H1 (cell line): ENCODE data around the gene PATJ. TPM values are rescaled to one million over a fixed set of nuclear protein-coding genes. Genes with fewer than 3 reads are reported as not detected.

Experiments
- CTCF ChIA-PET: fragments of 300-600 bp; sonication (Branson Sonifier 250); formaldehyde crosslinking; loops from one replicate; lab custom pipeline; 2021; ENCODE audit not compliant: partially characterized antibody; lab: Charles Lee
- POLR2A ChIA-PET: fragments of 300-600 bp; sonication (Branson Sonifier 250); formaldehyde crosslinking; loops from one replicate; lab custom pipeline; 2021; ENCODE audit warnings: inconsistent platforms; ENCODE audit not compliant: partially characterized antibody; lab: Charles Lee
- DNase-seq, 2 experiments: peaks; one replicate each; pipeline versions ENCODE4 v3.0.0 to v3.0.0-alpha.2; 2010 to 2022; ENCODE audit warnings: low spot score in 2 of 2, low read depth in 1 of 2, mixed read lengths in 1 of 2
- FAIRE-seq: peaks from 2 replicates; lab custom pipeline; 2011; peaks lifted over from hg19 to GRCh38; lab: Jason Lieb, UNC
- H2AFZ ChIP-seq: 2 replicates; pipeline ENCODE4 v1.8.1; 2012; ENCODE audit warnings: low read length, inconsistent platforms
- H2AK5ac ChIP-seq: 2 replicates; pipeline ENCODE4 v1.6.1; 2013; ENCODE audit warnings: low read depth, low read length
- H2BK120ac ChIP-seq: replicated peaks from 2 replicates; pipeline ENCODE3; 2013; ENCODE audit warnings: low read depth, low read length, inconsistent platforms
- H2BK12ac ChIP-seq: 2 replicates; pipeline ENCODE4 v1.6.1; 2013; ENCODE audit warnings: low read depth, low read length
- H2BK15ac ChIP-seq: 2 replicates; pipeline ENCODE4 v1.6.1; 2013; ENCODE audit warnings: low read length
- H2BK20ac ChIP-seq: 2 replicates; pipeline ENCODE4 v1.6.1; 2013; ENCODE audit warnings: low read length
- H2BK5ac ChIP-seq: 2 replicates; pipeline ENCODE4 v1.6.1; 2013; ENCODE audit warnings: low read depth, low read length
- H3K14ac ChIP-seq: 2 replicates; pipeline ENCODE4 v1.6.1; 2013; ENCODE audit warnings: inconsistent platforms; ENCODE audit not compliant: insufficient read length
- H3K18ac ChIP-seq: 2 replicates; pipeline ENCODE4 v1.6.1; 2013; ENCODE audit warnings: low read length; ENCODE audit errors: extremely low read depth
- H3K23ac ChIP-seq: 2 replicates; pipeline ENCODE4 v1.6.1; 2013; ENCODE audit warnings: inconsistent platforms; ENCODE audit not compliant: insufficient read length
- H3K23me2 ChIP-seq: 2 replicates; pipeline ENCODE4 v1.6.1; 2013; ENCODE audit warnings: low read depth, low read length
- H3K27ac ChIP-seq: 2 replicates; pipeline ENCODE4 v1.6.1; 2011; ENCODE audit warnings: low read depth, low read length, inconsistent platforms
- H3K27me3 ChIP-seq, 4 experiments: replicated peaks in 1 of 4; 1 replicate in 1 of 4; 2 replicates in 3 of 4; pipeline versions ENCODE4 v1.6.1 to v1.8.1; 2011 to 2013; ENCODE audit warnings: low read length in 3 of 4, mild to moderate bottlenecking in 3 of 4, inconsistent platforms in 2 of 4, mixed read lengths in 2 of 4, moderate library complexity in 1 of 4; ENCODE audit not compliant: control insufficient read depth in 3 of 4, insufficient read depth in 3 of 4; ENCODE audit errors: extremely low read depth in 1 of 4
- H3K36me3 ChIP-seq, 4 experiments: 2 replicates each; pipeline versions ENCODE4 v1.6.1 to v1.8.1; 2011 to 2013; ENCODE audit warnings: mild to moderate bottlenecking in 4 of 4, low read length in 3 of 4, moderate library complexity in 2 of 4, control low read depth in 1 of 4, inconsistent platforms in 1 of 4; ENCODE audit not compliant: insufficient read depth in 4 of 4, control insufficient read depth in 2 of 4
- H3K4ac ChIP-seq: replicated peaks from 2 replicates; pipeline ENCODE3; 2013; ENCODE audit warnings: low read length, low read depth, mixed read lengths, inconsistent platforms; ENCODE audit not compliant: insufficient read length
- H3K4me1 ChIP-seq, 4 experiments: replicated peaks in 1 of 4; 1 replicate in 1 of 4; 2 replicates in 3 of 4; pipeline versions ENCODE4 v1.6.1 to v1.8.1; 2011 to 2013; ENCODE audit warnings: low read length in 3 of 4, inconsistent platforms in 2 of 4, mixed read lengths in 1 of 4; ENCODE audit not compliant: insufficient read depth in 4 of 4, control insufficient read depth in 3 of 4
- H3K4me2 ChIP-seq, 2 experiments: 2 replicates each; pipeline versions ENCODE4 v1.6.1 to v1.8.1; 2011 to 2013; ENCODE audit warnings: low read depth in 2 of 2, low read length in 2 of 2, control low read depth in 1 of 2, inconsistent platforms in 1 of 2, mild to moderate bottlenecking in 1 of 2; ENCODE audit not compliant: insufficient read depth in 1 of 2
- H3K4me3 ChIP-seq, 4 experiments: fragments of 200-600, 300-600 bp in 1 of 4; sonication (generic), shearing (Covaris generic), sonication (Bioruptor Twin) in 1 of 4; 2 replicates each; pipeline versions ENCODE4 v1.5.1 to v1.8.1; 2011 to 2016; ENCODE audit warnings: low read length in 4 of 4, low read depth in 3 of 4, control low read depth in 2 of 4, inconsistent platforms in 2 of 4, mild to moderate bottlenecking in 2 of 4, mixed read lengths in 1 of 4, moderate library complexity in 1 of 4; ENCODE audit not compliant: insufficient read depth in 2 of 4; ENCODE audit errors: extremely low read depth in 1 of 4
- H3K56ac ChIP-seq: replicated peaks from 2 replicates; pipeline ENCODE3; 2013; ENCODE audit warnings: low read depth, mild to moderate bottlenecking, mixed read lengths, low read length, inconsistent platforms; ENCODE audit not compliant: insufficient read length
- H3K79me1 ChIP-seq: 2 replicates; pipeline ENCODE4 v1.6.1; 2013; ENCODE audit warnings: low read depth, low read length, control low read depth
- H3K79me2 ChIP-seq, 2 experiments: 2 replicates each; pipeline versions ENCODE4 v1.6.1 to v1.8.1; 2012 to 2013; ENCODE audit warnings: low read length in 2 of 2, mild to moderate bottlenecking in 2 of 2, inconsistent platforms in 1 of 2; ENCODE audit not compliant: insufficient read depth in 2 of 2, control insufficient read depth in 1 of 2
- H3K9ac ChIP-seq, 4 experiments: replicated peaks in 1 of 4; 1 replicate in 1 of 4; 2 replicates in 3 of 4; pipeline versions ENCODE4 v1.6.1 to v1.8.1; 2011 to 2013; ENCODE audit warnings: low read depth in 3 of 4, low read length in 3 of 4, control low read depth in 2 of 4, mild to moderate bottlenecking in 2 of 4, moderate library complexity in 2 of 4, inconsistent platforms in 1 of 4; ENCODE audit errors: extremely low read depth in 1 of 4
- H3K9me3 ChIP-seq, 2 experiments: 2 replicates each; pipeline versions ENCODE4 v1.6.1 to v1.8.1; 2012 to 2013; ENCODE audit warnings: mild to moderate bottlenecking in 2 of 2, moderate library complexity in 2 of 2, control low read depth in 1 of 2, inconsistent platforms in 1 of 2, low read depth in 1 of 2, low read length in 1 of 2, mixed read lengths in 1 of 2; ENCODE audit not compliant: insufficient read depth in 2 of 2
- H4K20me1 ChIP-seq, 2 experiments: replicated peaks in 1 of 2; 2 replicates each; pipeline versions ENCODE3 to v1.8.1; 2011 to 2013; ENCODE audit warnings: inconsistent platforms in 2 of 2, low read length in 2 of 2, mild to moderate bottlenecking in 1 of 2; ENCODE audit not compliant: insufficient read depth in 2 of 2, control insufficient read depth in 1 of 2
- H4K5ac ChIP-seq: 2 replicates; pipeline ENCODE4 v1.6.1; 2013; ENCODE audit warnings: low read length, low read depth, mixed read lengths, inconsistent platforms; ENCODE audit not compliant: insufficient read length
- H4K8ac ChIP-seq: 2 replicates; pipeline ENCODE4 v1.8.0; 2013; ENCODE audit warnings: mild to moderate bottlenecking, moderate library complexity, low read length, inconsistent platforms; ENCODE audit not compliant: insufficient read depth; ENCODE audit errors: extremely low read depth
- H4K91ac ChIP-seq: replicated peaks from 2 replicates; pipeline ENCODE3; 2013; ENCODE audit warnings: low read length, mixed read lengths, inconsistent platforms; ENCODE audit not compliant: insufficient read length
- ATF3 ChIP-seq: IDR thresholded peaks from 2 replicates; pipeline ENCODE4 v1.6.1; 2011; ENCODE audit warnings: low read depth, mild to moderate bottlenecking, low read length; ENCODE audit not compliant: insufficient read depth
- NRF1 ChIP-seq: IDR thresholded peaks from 2 replicates; pipeline ENCODE4 v1.6.1; 2011; ENCODE audit warnings: mild to moderate bottlenecking, low read depth, low read length, improper control_type of control experiment
- SP1 ChIP-seq: IDR thresholded peaks from 2 replicates; pipeline ENCODE4 v1.6.1; 2011; ENCODE audit warnings: low read depth, low read length
- TAF7 ChIP-seq: optimal IDR thresholded peaks from 2 replicates; pipeline ENCODE3; 2011; ENCODE audit warnings: low read depth, mild to moderate bottlenecking, inconsistent platforms, low read length, moderate library complexity, borderline replicate concordance
- YY1 ChIP-seq: IDR thresholded peaks from 2 replicates; pipeline ENCODE4 v1.6.1; 2011; ENCODE audit warnings: low read depth, mild to moderate bottlenecking, low read length
- WGBS, 2 experiments: shearing (Covaris generic) in 1 of 2; methylation state at CpG; one replicate each; pipeline versions ENCODE4 v1.1.6 to v1.1.7; 2013 to 2015; ENCODE audit warnings: low lambda C conversion rate in 2 of 2, mixed read lengths in 2 of 2, inconsistent platforms in 1 of 2, low coverage in 1 of 2, missing lambda C conversion rate in 1 of 2; ENCODE audit not compliant: insufficient replicate concordance in 2 of 2, insufficient coverage in 1 of 2, insufficient read length in 1 of 2; ENCODE audit errors: extremely low coverage in 1 of 2, missing lambda C conversion rate in 1 of 2; 5-methylcytosine and 5-hydroxymethylcytosine counted together
- polyA plus RNA-seq, 7 experiments: library from polyadenylated mRNA; depleted of rRNA in 3 of 7; stranded (reverse) in 5 of 7; unstranded in 2 of 7; fragments of >200 nt in 5 of 7; fragments of 200-250 nt in 2 of 7; gene quantifications; 1 replicate in 5 of 7; 2 replicates in 1 of 7; 4 replicates in 1 of 7; pipeline versions ENCODE4 v1.2.1 to v1.2.3, GENCODE V29; 2011 to 2013; ENCODE audit warnings: missing spikeins in 2 of 7, mixed read lengths in 2 of 7
- total RNA-seq: library from RNA; stranded (reverse); fragmentation: NEBNext Ultra II Directional; extraction: Animal tissue kit (Norgen Biotek cat#: 25700); gene quantifications from 2 replicates; pipeline ENCODE4 v1.2.1, GENCODE V29; 2021

Gene PATJ
- total and polyA plus RNA-seq, 2 of the 8 experiments (the other 6 are each of a cell fraction or from before 2014, with no cell fraction given): 8.2 to 55.6 TPM

GRCh38 chr1:62180639-62181038, 438.4 kb downstream of the PATJ start:
- no peaks in the 10 kb centered on the region for H3K27me3 ChIP-seq
- H2BK12ac ChIP-seq: no peak overlapping the region
- no peak overlapping the region for H3K14ac ChIP-seq
- H3K4me3 ChIP-seq: peak overlapping the region in 1 of 4 experiments; percentile 48; a peak in 1 of 8 replicates
- no peak overlapping the region for H2AK5ac ChIP-seq
- H3K23ac ChIP-seq: no peak overlapping the region
- WGBS, 2 experiments: 66% methylated on average over 6 of the region's 6 CpGs; no CpG with 5 or more reads in 1 of the 2 experiments
- ChIA-PET CTCF (interaction anchor here (1.3 to 1.7 kb wide), 2 partner anchors 36 to 170 kb away, joined by 3 read pairs; no protein-coding TSS in a partner anchor), POLR2A (interaction anchor here (0.9 to 27.8 kb wide), 2 partner anchors 11 to 23 kb away, joined by 3 to 1232 read pairs; partner anchors contain the start of gene L1TD1)
- FAIRE-seq: no peak
- no peak overlapping the region; the same call in 1 of the 2 replicates for H3K18ac ChIP-seq
- no peaks in the 10 kb centered on the region for H3K23me2 ChIP-seq
- no peak overlapping the region for H2BK20ac ChIP-seq
- no peak overlapping the region for H2AFZ ChIP-seq
- no peaks in the 10 kb centered on the region for H3K36me3 ChIP-seq
- no peak overlapping the region for H4K5ac ChIP-seq
- no peaks in the 10 kb centered on the region for H4K20me1 ChIP-seq
- H3K79me1 ChIP-seq: no peaks in the 10 kb centered on the region; the same call in none of the 2 replicates
- H3K27ac ChIP-seq: 0 out of 2 replicates have a peak overlapping the region, but pooled peaks have one; percentile 16
- H2BK5ac ChIP-seq: peak overlapping the region; percentile 1; the same call in 1 of the 2 replicates
- no peak for DNase-seq
- no peaks in the 10 kb centered on the region for H3K9me3 ChIP-seq
- no peak overlapping the region for H3K56ac ChIP-seq
- no peak overlapping the region for H3K4ac ChIP-seq
- H2BK15ac ChIP-seq: no peak overlapping the region
- H3K4me2 ChIP-seq: peak overlapping the region; percentile 5 to 70; a peak in 3 of 4 replicates
- peaks cover 13 to 35% (median 31%) of the 10 kb centered on the region in 4 experiments for H3K4me1 ChIP-seq
- no peaks in the 10 kb centered on the region for H3K79me2 ChIP-seq
- H4K91ac ChIP-seq: no peak overlapping the region
- H2BK120ac ChIP-seq: no peak overlapping the region
- H4K8ac ChIP-seq: no peak overlapping the region
- H3K9ac ChIP-seq: no peak overlapping the region
- no peak for TF ChIP-seq TAF7
- TF ChIP-seq SP1: 0 out of 2 replicates have a peak, but pooled peaks have one; percentile 28
- TF ChIP-seq YY1: peak; percentile 91
- TF ChIP-seq ATF3: no peak
- no peak for TF ChIP-seq NRF1
